Testis (tissue), 2 donors: ENCODE results near the gene RNASE8.

Source experiments
- POLR2A ChIP-seq: fragments of 450-650 bp; IDR thresholded peaks from one replicate; pipeline ENCODE4 v1.6.1; 2017; ENCODE audit warnings: antibody characterized with exemption, mild to moderate bottlenecking, moderate library complexity
- TF ChIP-seq, protein P1 (sequence below), 3 experiments: fragments of 450-650 bp in 2 of 3; fragments of 200-600 bp in 1 of 3; sonication (generic) in 1 of 3; IDR thresholded peaks; one replicate each; pipeline ENCODE4 v1.5.1; 2016 to 2019; ENCODE audit warnings: antibody characterized with exemption in 3 of 3, mild to moderate bottlenecking in 2 of 3, moderate library complexity in 1 of 3

DNA sequence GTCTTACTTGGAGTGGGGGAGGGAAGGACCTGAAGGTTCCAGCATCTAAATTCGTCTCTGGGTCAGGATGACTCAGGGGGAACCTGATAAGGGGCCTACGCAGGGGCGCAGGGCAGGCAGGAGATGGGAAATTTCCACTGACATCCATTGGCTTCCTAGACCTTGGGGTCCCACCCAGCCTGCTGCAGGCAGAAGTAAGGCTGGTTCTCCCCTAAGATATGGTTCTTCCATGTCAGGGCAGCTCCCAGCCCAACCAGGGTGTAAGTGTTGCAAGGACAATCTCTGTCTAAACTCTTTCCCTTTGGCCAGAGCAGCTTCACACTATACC is 30.7 kb upstream of the RNASE8 start:
- TF ChIP-seq, protein P1, sequence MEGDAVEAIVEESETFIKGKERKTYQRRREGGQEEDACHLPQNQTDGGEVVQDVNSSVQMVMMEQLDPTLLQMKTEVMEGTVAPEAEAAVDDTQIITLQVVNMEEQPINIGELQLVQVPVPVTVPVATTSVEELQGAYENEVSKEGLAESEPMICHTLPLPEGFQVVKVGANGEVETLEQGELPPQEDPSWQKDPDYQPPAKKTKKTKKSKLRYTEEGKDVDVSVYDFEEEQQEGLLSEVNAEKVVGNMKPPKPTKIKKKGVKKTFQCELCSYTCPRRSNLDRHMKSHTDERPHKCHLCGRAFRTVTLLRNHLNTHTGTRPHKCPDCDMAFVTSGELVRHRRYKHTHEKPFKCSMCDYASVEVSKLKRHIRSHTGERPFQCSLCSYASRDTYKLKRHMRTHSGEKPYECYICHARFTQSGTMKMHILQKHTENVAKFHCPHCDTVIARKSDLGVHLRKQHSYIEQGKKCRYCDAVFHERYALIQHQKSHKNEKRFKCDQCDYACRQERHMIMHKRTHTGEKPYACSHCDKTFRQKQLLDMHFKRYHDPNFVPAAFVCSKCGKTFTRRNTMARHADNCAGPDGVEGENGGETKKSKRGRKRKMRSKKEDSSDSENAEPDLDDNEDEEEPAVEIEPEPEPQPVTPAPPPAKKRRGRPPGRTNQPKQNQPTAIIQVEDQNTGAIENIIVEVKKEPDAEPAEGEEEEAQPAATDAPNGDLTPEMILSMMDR (IDR thresholded peaks at IDR 0.05): no peak
- no peak for TF ChIP-seq POLR2A
